ENCODE data around the gene USP3. TPM values are rescaled to one million over a fixed set of nuclear protein-coding genes. Genes with fewer than 3 reads are reported as not detected.

The USP3 gene
- total and polyA plus RNA-seq, 10 of the 15 experiments (the other 5 are each of a cell fraction or from before 2014, with no cell fraction given) = 23.8 to 64.5 (median 50.3) TPM

DNA sequence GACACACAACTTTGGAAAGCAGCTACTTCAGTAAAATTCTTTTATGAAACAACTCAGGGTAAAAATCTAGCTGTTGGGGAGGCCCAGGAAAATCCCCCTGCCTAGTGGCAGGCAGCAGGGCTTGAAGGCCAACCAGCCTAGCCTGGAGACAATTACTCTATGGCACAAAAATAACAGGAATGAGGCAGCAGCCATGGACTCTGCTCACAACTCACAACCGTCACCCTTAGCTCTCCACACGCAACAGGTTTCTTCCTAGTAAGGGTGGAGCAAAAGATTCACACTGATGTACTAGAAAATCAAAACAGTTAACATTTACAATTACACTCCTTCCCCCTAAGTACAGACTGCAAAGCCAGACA is 92.3 kb downstream of the USP3 start:
- TSS peak; percentile 17 for BruUV-seq (replicated peaks)
- SMC1A ChIA-PET (ENCODE audit: uncharacterized antibody, unreplicated experiment) = interaction anchor here (0.9 to 9.7 kb wide), 29 partner anchors 9 to 470 kb away, joined by 3 to 150 read pairs (median 5); no protein-coding TSS in a partner anchor
- Histone ChIP-seq H3K4me3 (no peak overlapping the region), H3K27ac (ENCODE audit: control insufficient read depth, insufficient read depth) (peak overlapping the region; percentile 20; the same call in 1 of the 2 replicates), H3K9ac (ENCODE audit: control insufficient read depth, insufficient read depth, low read length) (peak overlapping the region; percentile 30; the same call in 1 of the 2 replicates), H3K79me2 (ENCODE audit: control insufficient read depth, insufficient read depth, low read length) (peaks cover 23% of the 10 kb centered on the region), H3K9me3 (replicated peaks; ENCODE audit: control insufficient read depth, insufficient read depth, low read length) (no peaks in the 10 kb centered on the region), H3K4me2 (ENCODE audit: control insufficient read depth, insufficient read depth) (no peak overlapping the region), H2AFZ (ENCODE audit: control insufficient read depth, low read depth, low read length) (no peak overlapping the region), H3K27me3 (replicated peaks in 1 of 2; ENCODE audit: control insufficient read depth in 2 of 2, insufficient read depth in 2 of 2, low read length in 1 of 2) (no peaks in the 10 kb centered on the region), H4K20me1 (ENCODE audit: control insufficient read depth, insufficient read depth) (no peaks in the 10 kb centered on the region), H3K4me1 (ENCODE audit: control insufficient read depth, insufficient read depth, low read length) (peaks cover 60% of the 10 kb centered on the region), H3K36me3 (ENCODE audit: control insufficient read depth in 2 of 2, insufficient read depth in 2 of 2, low read length in 1 of 2) (peaks cover under 1 to 5% of the 10 kb centered on the region in 2 experiments; a peak in 3 of 4 replicates)
- ATAC-seq (peak; percentile 2; the same call in 2 of the 3 replicates), DNase-seq (ENCODE audit: low read depth, low spot score) (no peak), FAIRE-seq (no peak)
- intact Hi-C loops (cut with micrococcal nuclease; ENCODE audit: unreplicated experiment) = loop anchor here (5.0 to 10.0 kb wide), 2 partner anchors 82 to 309 kb away; no protein-coding TSS in a partner anchor
- CTCF ChIA-PET = interaction anchor here (0.6 to 11.3 kb wide), 10 partner anchors 13 to 407 kb away, joined by 3 to 272 read pairs (median 4); no protein-coding TSS in a partner anchor
- RAD21 ChIA-PET (ENCODE audit: unreplicated experiment) = interaction anchor here (0.7 to 8.2 kb wide), 23 partner anchors 9 to 188 kb away, joined by 3 to 113 read pairs (median 5); partner anchors contain the start of gene USP3
- in situ Hi-C loops (cut with MboI) = loop anchor here (25.0 kb wide), 1 partner anchor 309 kb away; the partner anchor contains the start of gene APH1B
- TF ChIP-seq CREB1 (IDR thresholded peaks at IDR 0.05; ENCODE audit: low read depth) (peak; percentile 40; the same call in 1 of the 2 replicates), RELA (IDR thresholded peaks at IDR 0.05; ENCODE audit: borderline replicate concordance, partially characterized antibody) (peak; percentile 43), RUNX3 (IDR thresholded peaks at IDR 0.05; ENCODE audit: low read length) (0 out of 2 replicates have a peak, but pooled peaks have one; percentile 4), YBX1 (IDR thresholded peaks at IDR 0.05) (no peak), NFIC (IDR thresholded peaks at IDR 0.05; ENCODE audit: low read depth, low read length) (peak; percentile 41; the same call in 1 of the 2 replicates), POLR2AphosphoS5 (IDR thresholded peaks at IDR 0.05; ENCODE audit: low read length) (no peak), POLR2AphosphoS2 (IDR thresholded peaks at IDR 0.05; ENCODE audit: low read depth, low read length) (0 out of 2 replicates have a peak, but pooled peaks have one; percentile 32)
- POLR2A ChIA-PET = interaction anchor here (0.5 to 8.8 kb wide), 13 partner anchors 30 to 147 kb away, joined by 3 to 66 read pairs (median 3); partner anchors contain the start of gene USP3
- 47% methylated on average over 2 of the region's 2 CpGs for WGBS (ENCODE audit: insufficient coverage, insufficient replicate concordance, low lambda C conversion rate, missing lambda C conversion rate)
